ENCODE data around the gene FOSL1. TPM values are rescaled to one million over a fixed set of nuclear protein-coding genes. Genes with fewer than 3 reads are reported as not detected.

The FOSL1 gene
- total RNA-seq, 4 donors from 2014 or later: 3.2 to 47.2 (median 8.7) TPM; not detected in 1

DNA sequence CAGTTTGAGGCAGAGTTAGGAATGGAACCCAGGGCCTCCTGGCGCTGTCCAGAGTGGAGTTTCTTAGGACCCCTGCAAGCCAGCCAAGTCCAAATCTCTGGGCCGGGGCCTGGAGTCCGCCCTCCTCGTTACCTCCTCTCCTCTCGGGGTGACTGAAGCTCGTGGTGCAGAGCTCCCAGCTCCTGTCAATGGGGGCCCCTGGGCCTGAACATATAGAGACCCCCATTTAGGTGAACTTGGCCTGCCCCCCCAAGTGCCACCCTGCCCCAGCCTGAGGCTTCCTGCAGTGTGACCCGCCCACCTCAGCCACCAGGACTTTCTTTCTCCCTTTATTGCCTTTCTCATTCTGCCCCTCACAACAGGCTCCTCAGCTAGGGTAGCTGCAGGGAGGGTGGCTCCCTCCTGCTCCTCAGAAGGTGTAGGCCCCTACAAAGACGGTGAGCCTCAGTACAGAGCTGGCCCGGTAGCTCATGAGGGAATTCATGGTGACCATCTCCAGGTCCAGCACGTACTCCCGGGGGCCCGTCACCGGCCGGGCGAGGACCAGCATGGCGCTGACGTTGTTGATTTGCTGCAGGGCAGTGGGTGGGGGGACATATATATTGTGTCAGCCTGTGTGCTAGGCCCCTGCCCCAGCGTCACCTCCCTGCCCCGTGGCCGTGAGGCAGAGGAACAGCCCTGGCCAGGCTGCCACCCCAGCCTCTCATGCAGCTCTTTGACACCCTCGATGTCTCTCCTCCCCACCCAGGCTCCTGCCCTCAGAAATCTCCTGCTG lies 33.5 kb downstream of the FOSL1 start:
- peak overlapping the region in 1 of 4 donors; percentile 47 for H3K27ac ChIP-seq (replicated peaks in 1 of 4)
- H3K27me3 ChIP-seq: no peaks in the 10 kb centered on the region
- no peak overlapping the region for H3K4me3 ChIP-seq
- WGBS: 72% methylated on average over 21 of the region's 21 CpGs
- no peak for DNase-seq (ENCODE audit: extremely low spot score)
- H3K9me3 ChIP-seq: no peaks in the 10 kb centered on the region
- peaks cover 25 to 82% (median 56%) of the 10 kb centered on the region in 4 donors for H3K4me1 ChIP-seq
- H3K36me3 ChIP-seq: peaks cover 35 to 95% (median 85%) of the 10 kb centered on the region in 4 donors
- intact Hi-C loops (cut with DNase I): no loop called here
- TF ChIP-seq EP300 (IDR thresholded peaks at IDR 0.05) (no peak), POLR2A (IDR thresholded peaks at IDR 0.05; ENCODE audit: low read depth) (no peak), POLR2AphosphoS5 (IDR thresholded peaks at IDR 0.05) (no peak)
- TF ChIP-seq, protein P1, sequence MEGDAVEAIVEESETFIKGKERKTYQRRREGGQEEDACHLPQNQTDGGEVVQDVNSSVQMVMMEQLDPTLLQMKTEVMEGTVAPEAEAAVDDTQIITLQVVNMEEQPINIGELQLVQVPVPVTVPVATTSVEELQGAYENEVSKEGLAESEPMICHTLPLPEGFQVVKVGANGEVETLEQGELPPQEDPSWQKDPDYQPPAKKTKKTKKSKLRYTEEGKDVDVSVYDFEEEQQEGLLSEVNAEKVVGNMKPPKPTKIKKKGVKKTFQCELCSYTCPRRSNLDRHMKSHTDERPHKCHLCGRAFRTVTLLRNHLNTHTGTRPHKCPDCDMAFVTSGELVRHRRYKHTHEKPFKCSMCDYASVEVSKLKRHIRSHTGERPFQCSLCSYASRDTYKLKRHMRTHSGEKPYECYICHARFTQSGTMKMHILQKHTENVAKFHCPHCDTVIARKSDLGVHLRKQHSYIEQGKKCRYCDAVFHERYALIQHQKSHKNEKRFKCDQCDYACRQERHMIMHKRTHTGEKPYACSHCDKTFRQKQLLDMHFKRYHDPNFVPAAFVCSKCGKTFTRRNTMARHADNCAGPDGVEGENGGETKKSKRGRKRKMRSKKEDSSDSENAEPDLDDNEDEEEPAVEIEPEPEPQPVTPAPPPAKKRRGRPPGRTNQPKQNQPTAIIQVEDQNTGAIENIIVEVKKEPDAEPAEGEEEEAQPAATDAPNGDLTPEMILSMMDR (IDR thresholded peaks at IDR 0.05): no peak

DNA sequence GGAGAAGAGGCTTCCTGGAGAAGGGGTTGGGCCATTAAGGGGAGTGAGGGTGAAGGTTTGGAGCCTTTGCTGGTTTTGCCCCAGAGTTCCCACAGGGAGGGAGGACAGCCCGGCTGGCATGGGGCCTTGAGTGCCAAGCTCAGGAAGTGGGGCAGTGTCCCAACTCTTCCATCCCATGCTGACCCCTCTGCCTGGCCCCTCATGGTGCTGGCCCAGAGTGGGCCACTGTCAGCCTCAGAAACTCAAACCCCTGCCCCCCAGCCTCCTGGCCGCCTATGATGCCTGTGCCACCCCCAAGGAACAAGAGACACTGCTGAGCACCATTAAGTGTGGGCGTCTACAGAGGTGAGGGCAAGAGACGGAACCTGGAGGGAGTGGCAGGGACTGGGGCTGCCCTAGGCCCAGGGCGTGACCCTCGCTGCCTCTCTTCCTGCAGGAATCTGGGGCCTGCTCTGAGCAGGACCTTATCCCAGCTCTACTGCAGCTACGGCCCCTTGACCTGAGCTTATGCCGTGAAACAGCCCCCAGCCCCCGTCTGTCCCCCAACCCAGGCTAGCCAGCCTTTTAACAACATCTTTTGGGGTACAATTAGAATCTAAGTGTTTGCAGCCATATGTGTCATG lies 34.5 kb downstream of the FOSL1 start:
- Histone ChIP-seq H3K27me3 (no peaks in the 10 kb centered on the region), H3K36me3 (peaks cover 35 to 92% (median 85%) of the 10 kb centered on the region in 4 donors), H3K9me3 (no peaks in the 10 kb centered on the region), H3K27ac (replicated peaks in 1 of 4) (peak overlapping the region in 1 of 4 donors; percentile 36), H3K4me1 (peaks cover 23 to 81% (median 54%) of the 10 kb centered on the region in 4 donors), H3K4me3 (no peak overlapping the region)
- 60% methylated on average over 4 of the region's 9 CpGs for WGBS
- DNase-seq (ENCODE audit: extremely low spot score): no peak
- intact Hi-C loops (cut with DNase I): no loop called here
- TF ChIP-seq, protein P1 (IDR thresholded peaks at IDR 0.05): no peak
- TF ChIP-seq POLR2A (IDR thresholded peaks at IDR 0.05; ENCODE audit: low read depth): no peak
- TF ChIP-seq POLR2AphosphoS5 (IDR thresholded peaks at IDR 0.05): no peak
- TF ChIP-seq EP300 (IDR thresholded peaks at IDR 0.05): no peak

DNA sequence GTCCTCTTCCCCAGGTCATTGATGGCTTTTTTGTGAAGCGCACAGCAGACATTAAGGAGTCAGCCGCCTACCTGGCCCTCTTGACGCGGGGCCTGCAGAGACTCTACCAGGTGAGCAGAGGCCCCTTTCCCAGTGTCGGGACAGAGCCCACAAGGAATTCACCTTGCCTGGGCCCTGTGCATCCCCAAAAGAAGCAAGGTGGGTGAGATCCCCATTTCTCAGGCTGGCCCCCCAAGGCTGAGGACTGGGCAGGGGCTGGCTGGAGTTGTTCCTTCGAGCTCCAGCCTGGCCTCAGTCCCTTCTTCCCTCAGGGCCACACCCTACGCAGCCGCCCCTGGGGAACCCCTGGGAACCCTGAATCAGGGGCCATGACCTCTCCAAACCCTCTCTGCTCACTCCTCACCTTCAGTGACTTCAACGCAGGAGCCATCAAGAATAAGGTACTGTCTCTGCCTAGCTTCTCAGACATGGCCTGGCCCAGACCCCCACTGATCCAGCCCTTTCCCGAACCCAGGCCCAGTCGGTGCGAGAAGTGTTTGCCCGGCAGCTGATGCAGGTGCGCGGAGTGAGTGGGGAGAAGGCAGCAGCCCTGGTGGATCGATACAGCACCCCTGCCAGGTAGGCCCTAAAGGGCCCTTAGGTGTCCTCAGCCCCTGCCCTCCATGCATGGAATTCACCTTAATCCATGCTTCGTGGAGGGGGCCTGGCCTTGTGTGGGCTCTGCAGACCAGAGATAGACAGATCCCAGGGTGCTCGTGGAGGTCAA lies 35.3 kb downstream of the FOSL1 start:
- H3K4me1 ChIP-seq: peaks cover 19 to 76% (median 49%) of the 10 kb centered on the region in 4 donors
- intact Hi-C loops (cut with DNase I): no loop called here
- no peaks in the 10 kb centered on the region for H3K27me3 ChIP-seq
- H3K9me3 ChIP-seq: no peaks in the 10 kb centered on the region
- no peak for TF ChIP-seq EP300 (IDR thresholded peaks at IDR 0.05)
- no peak for TF ChIP-seq POLR2AphosphoS5 (IDR thresholded peaks at IDR 0.05)
- TF ChIP-seq, protein P1 (IDR thresholded peaks at IDR 0.05): no peak
- TF ChIP-seq POLR2A (IDR thresholded peaks at IDR 0.05; ENCODE audit: low read depth): no peak
- no peak for DNase-seq (ENCODE audit: extremely low spot score)
- WGBS: 86% methylated on average over 13 of the region's 18 CpGs
- H3K27ac ChIP-seq (replicated peaks in 1 of 4): peak overlapping the region in 1 of 4 donors; percentile 36
- no peak overlapping the region for H3K4me3 ChIP-seq
- H3K36me3 ChIP-seq: peaks cover 35 to 84% (median 81%) of the 10 kb centered on the region in 4 donors

DNA sequence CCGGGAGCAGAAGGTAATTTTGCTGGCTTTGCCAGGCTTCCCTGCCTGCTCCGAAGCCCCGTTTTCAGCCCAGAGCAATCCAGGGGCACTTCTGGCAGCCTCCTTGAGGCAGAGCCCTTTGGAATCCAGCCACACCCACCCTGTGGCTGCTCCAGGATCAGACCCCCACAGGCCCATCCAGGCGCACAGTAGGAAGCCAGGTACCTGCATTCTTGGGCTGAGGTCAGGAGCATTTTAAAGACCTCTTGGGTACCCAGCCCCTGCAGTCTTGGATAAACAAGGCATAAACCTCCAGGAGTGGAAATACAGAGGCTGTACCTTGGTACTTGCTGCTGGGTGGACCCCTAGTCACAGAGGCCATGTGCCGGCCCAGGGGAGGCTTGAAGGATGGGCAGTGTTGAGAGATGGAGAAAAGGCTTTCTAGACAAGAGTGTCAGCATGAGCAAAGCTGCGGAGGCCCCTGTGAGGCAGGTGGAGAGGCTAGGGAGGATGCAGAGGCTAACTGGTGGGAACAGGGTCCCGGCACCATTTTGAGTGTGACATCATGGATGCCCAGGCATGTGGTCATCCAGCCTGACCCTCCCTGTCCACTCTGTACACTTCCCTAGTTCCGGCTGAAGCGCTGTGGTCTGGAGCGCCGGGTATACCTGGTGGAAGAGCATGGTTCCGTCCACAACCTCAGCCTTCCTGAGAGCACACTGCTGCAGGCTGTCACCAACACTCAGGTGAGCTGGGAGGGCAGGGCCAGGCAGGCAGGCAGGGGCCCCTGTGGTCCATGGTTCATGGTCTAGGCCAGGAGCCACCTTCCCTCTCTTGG lies 36.1 kb downstream of the FOSL1 start:
- no peak for DNase-seq (ENCODE audit: extremely low spot score)
- no peaks in the 10 kb centered on the region for H3K27me3 ChIP-seq
- no peaks in the 10 kb centered on the region for H3K9me3 ChIP-seq
- H3K4me1 ChIP-seq: peaks cover 22 to 74% (median 50%) of the 10 kb centered on the region in 4 donors
- H3K27ac ChIP-seq (replicated peaks in 1 of 4): peak overlapping the region in 2 of 4 donors; percentile 98 to 100
- H3K4me3 ChIP-seq: no peak overlapping the region
- peak in 1 of 2 donors; percentile 4 for TF ChIP-seq POLR2AphosphoS5 (IDR thresholded peaks at IDR 0.05)
- TF ChIP-seq EP300 (IDR thresholded peaks at IDR 0.05): no peak
- TF ChIP-seq, protein P1 (IDR thresholded peaks at IDR 0.05): no peak
- no peak for TF ChIP-seq POLR2A (IDR thresholded peaks at IDR 0.05; ENCODE audit: low read depth)
- intact Hi-C loops (cut with DNase I): no loop called here
- H3K36me3 ChIP-seq: peaks cover 35 to 77% (median 74%) of the 10 kb centered on the region in 4 donors
- 87% methylated on average over 7 of the region's 12 CpGs for WGBS
